Kidney tubule cell (primary cell): ENCODE data around the gene TXNRD1.
"Not testable (repeated sequence)": the region's sequence is repeated elsewhere in the genome, so short reads cannot be mapped to it uniquely, and the experiment has no call there.

Experiments used
- DNase-seq: peaks from one replicate; pipeline ENCODE4 v3.0.0-alpha.2; 2018; ENCODE audit warnings: low spot score

TXNRD1 gene

GRCh38 chr12:104237930-104238329, 22.4 kb downstream of the TXNRD1 start:
- DNase-seq = no peak

- DNase-seq = no peak
Measured at GRCh38 chr12:104242546-104243206, 27.1 kb downstream of the TXNRD1 start.

- no peak for DNase-seq
Measured at GRCh38 chr12:104243551-104243950, 28.0 kb downstream of the TXNRD1 start.

GRCh38 chr12:104243971-104244370, 28.4 kb downstream of the TXNRD1 start:
- DNase-seq = no peak

- DNase-seq = no peak
Measured at GRCh38 chr12:104247698-104248097, 32.1 kb downstream of the TXNRD1 start.

- no peak for DNase-seq
Measured at GRCh38 chr12:104248444-104248843, 32.9 kb downstream of the TXNRD1 start.

GRCh38 chr12:104249017-104249416, 33.4 kb downstream of the TXNRD1 start:
- DNase-seq = no peak

GRCh38 chr12:104249898-104250297, 34.3 kb downstream of the TXNRD1 start:
- no peak for DNase-seq

- peak; percentile 9 for DNase-seq
Measured at GRCh38 chr12:104250366-104251125, 35.0 kb downstream of the TXNRD1 start.

- DNase-seq = no peak
Measured at GRCh38 chr12:104257913-104258472, 42.4 kb downstream of the TXNRD1 start.

GRCh38 chr12:104258476-104259067, 43.0 kb downstream of the TXNRD1 start:
- DNase-seq = no peak

GRCh38 chr12:104263026-104263425, 47.4 kb downstream of the TXNRD1 start:
- DNase-seq = peak; percentile 78

- DNase-seq = no peak
Measured at GRCh38 chr12:104263580-104264358, 48.2 kb downstream of the TXNRD1 start.

- not testable (repeated sequence) for DNase-seq
Measured at GRCh38 chr12:104265436-104265835, 49.9 kb downstream of the TXNRD1 start.

GRCh38 chr12:104272938-104273337, 57.4 kb downstream of the TXNRD1 start:
- no peak for DNase-seq

GRCh38 chr12:104273503-104273902, 57.9 kb downstream of the TXNRD1 start:
- DNase-seq = no peak

GRCh38 chr12:104274811-104275210, 59.2 kb downstream of the TXNRD1 start:
- no peak for DNase-seq

GRCh38 chr12:104275689-104276088, 60.1 kb downstream of the TXNRD1 start:
- DNase-seq = peak; percentile 91

GRCh38 chr12:104276273-104277131, 60.9 kb downstream of the TXNRD1 start:
- peak; percentile 98 for DNase-seq

- no peak for DNase-seq
Measured at GRCh38 chr12:104279164-104279563, 63.6 kb downstream of the TXNRD1 start.

GRCh38 chr12:104280111-104280510, 64.5 kb downstream of the TXNRD1 start:
- peak; percentile 20 for DNase-seq
